ENCODE measurements around the gene NFATC2IP.
A peak's percentile ranks its signal among the peaks of the same experiment; 100 is the strongest.
"Not testable (repeated sequence)": the region's sequence is repeated elsewhere in the genome, so short reads cannot be mapped to it uniquely, and the experiment has no call there.

NFATC2IP gene

GRCh38 chr16:29000019-29000418 lies 49.3 kb downstream of the NFATC2IP start:
- no peak for DNase-seq

- not testable (repeated sequence) for DNase-seq
These were observed 53.9 kb downstream of the NFATC2IP start for GRCh38 chr16:29004496-29005139.

- DNase-seq, result peak; percentile 20
These were observed 57.2 kb downstream of the NFATC2IP start for GRCh38 chr16:29007730-29008593.

- no peak for DNase-seq
These were observed 58.5 kb downstream of the NFATC2IP start for GRCh38 chr16:29009050-29009837.

- no peak for DNase-seq
These were observed 59.1 kb downstream of the NFATC2IP start for GRCh38 chr16:29009838-29010166.

GRCh38 chr16:29011112-29011511 lies 60.4 kb downstream of the NFATC2IP start:
- no peak for DNase-seq

GRCh38 chr16:29011851-29012250 lies 61.1 kb downstream of the NFATC2IP start:
- no peak for DNase-seq

GRCh38 chr16:29012913-29013553 lies 62.3 kb downstream of the NFATC2IP start:
- DNase-seq, result no peak

GRCh38 chr16:29014561-29015069 lies 63.9 kb downstream of the NFATC2IP start:
- DNase-seq, result no peak
